NCI-H1436 (cell line): ENCODE results near the gene CNTN5.
A peak's percentile ranks its signal among the peaks of the same experiment; 100 is the strongest.

ENCODE experiments used
- DNase-seq: peaks from one replicate; lab custom pipeline; 2025; lab: John Stamatoyannopoulos, UW

CNTN5 gene

DNA sequence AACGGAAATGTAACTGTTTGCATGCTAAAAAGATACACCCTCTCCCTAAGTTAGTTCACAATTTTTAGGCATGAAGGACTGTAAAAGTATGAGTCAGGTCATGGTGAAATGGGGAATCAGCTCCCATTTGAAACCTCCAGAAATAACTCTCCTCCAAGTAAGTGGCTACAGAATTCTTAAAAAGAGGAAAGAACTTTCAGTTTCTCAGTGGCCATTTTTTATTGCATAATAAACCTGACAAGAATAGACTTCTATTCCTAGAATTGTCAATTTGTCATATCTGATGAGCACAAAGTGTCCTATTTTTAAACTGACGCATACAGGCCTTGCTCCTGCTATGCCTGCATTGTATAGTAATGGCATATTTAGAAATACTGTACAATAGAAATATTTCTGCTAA lies 612.2 kb downstream of the CNTN5 start:
- DNase-seq: no peak

- DNase-seq: no peak
Observed at GRCh38 chr11:99634581-99634980, 613.8 kb downstream of the CNTN5 start.

- no peak for DNase-seq
Observed at GRCh38 chr11:99638073-99638553, 617.4 kb downstream of the CNTN5 start.

- DNase-seq: no peak
Observed at GRCh38 chr11:99640671-99641070, 619.9 kb downstream of the CNTN5 start.

GRCh38 chr11:99645934-99646333 lies 625.2 kb downstream of the CNTN5 start:
- DNase-seq: no peak

- DNase-seq: no peak
Observed at GRCh38 chr11:99670067-99670676, 649.4 kb downstream of the CNTN5 start.

- DNase-seq: no peak
Observed at GRCh38 chr11:99671808-99672409, 651.2 kb downstream of the CNTN5 start.

DNA sequence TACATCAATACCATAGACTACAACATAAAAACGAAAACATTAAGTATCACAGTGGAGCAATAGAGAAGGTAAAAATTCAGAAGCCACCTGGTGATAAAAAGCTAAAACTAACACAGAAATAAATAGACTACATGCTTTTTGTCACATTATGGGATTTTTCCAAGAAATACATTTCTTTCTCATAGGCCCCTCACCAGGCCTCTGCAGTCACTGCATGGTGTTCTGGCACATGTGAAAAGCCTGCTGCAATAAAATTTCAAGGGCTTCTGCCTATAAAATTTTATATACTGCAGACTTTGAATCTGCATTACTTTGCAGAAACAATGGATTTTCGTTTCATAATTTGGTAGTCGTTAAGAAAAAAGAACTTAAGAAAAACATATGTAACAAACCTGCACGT lies 655.5 kb downstream of the CNTN5 start:
- DNase-seq: no peak

DNA sequence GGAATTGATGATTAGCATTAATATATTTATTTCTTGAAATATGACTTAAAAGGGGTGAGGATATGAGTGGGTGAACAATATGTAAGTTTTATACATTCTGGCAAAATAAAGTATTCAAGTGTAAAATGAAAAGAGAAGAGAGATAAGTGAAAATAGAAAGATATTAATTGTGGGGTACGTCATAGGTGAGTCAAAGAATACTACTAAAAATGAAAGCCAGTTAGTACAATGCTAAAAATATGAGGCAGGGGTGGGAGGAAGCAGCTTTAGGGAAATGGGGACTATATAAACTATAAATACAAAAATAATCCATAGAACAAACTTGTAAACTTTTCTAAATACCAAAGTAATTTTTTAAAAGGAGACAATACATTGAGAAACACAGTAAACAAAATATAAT lies 661.4 kb downstream of the CNTN5 start:
- no peak for DNase-seq

- no peak for DNase-seq
Observed at GRCh38 chr11:99682646-99683045, 661.9 kb downstream of the CNTN5 start.

DNA sequence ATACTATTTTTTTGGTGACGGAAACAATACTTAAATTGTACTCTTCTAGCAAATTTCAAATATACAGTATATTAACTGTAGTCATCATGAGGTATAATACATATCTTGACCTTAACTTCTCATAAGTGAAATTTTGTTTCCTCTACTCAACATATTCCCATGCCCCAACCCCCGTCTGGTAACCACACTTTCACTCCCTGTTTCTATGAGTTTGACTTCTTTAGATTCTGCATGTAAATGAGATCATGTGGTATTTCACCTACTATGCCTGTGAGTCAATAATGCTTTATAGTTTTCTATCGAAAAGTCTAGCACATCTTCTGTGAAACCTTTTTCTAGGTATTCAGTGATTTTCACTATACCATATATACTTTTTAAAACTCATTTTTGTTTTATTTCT lies 663.2 kb downstream of the CNTN5 start:
- DNase-seq: no peak

GRCh38 chr11:99686838-99687237 lies 666.1 kb downstream of the CNTN5 start:
- DNase-seq: no peak

DNA sequence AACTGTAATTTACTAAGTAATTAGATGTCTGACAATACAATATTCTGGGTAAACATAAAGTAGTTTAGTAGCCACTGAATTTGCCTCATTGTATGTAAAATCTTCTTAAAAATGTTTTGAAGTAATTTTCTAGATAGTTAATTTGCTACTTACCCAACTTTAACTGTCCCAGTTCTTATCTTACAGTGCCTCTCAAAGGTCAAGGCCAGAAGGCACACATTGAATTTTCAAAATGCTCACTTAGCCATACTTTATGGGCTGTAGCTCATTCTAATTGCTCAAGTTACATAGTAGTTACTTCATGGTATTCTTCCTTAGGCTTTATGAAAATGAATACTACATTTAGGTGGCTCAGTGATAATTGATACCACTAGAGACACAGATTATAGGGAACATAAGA lies 666.6 kb downstream of the CNTN5 start:
- DNase-seq: no peak

DNA sequence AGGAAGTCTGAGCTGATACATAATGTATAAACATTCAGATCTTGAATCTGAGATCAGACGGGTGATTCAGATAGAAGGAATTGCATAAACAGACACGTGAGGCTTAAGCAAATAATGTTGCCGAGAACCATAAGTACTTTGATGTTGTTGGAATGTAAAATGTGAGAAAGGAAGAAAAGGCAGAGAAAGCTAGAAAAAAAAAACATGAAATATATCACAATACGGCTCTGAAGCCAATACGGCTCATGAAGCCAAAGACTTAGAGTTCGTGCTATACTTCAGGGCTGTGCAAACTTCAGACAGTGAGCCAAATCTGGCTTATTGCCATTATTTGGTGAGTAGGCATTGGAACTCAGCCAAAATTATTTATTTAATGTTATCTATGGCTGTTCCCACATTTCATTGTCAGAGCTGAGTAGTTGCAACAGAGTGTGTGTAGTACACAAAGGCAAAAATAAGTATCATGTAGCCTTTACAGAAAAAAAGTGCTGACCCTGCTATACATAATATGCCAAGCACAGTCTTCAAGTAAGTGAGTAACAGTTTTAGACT lies 673.3 kb downstream of the CNTN5 start:
- no peak for DNase-seq

- DNase-seq: no peak
Observed at GRCh38 chr11:99695106-99695505, 674.4 kb downstream of the CNTN5 start.

- no peak for DNase-seq
Observed at GRCh38 chr11:99706848-99707247, 686.1 kb downstream of the CNTN5 start.

DNA sequence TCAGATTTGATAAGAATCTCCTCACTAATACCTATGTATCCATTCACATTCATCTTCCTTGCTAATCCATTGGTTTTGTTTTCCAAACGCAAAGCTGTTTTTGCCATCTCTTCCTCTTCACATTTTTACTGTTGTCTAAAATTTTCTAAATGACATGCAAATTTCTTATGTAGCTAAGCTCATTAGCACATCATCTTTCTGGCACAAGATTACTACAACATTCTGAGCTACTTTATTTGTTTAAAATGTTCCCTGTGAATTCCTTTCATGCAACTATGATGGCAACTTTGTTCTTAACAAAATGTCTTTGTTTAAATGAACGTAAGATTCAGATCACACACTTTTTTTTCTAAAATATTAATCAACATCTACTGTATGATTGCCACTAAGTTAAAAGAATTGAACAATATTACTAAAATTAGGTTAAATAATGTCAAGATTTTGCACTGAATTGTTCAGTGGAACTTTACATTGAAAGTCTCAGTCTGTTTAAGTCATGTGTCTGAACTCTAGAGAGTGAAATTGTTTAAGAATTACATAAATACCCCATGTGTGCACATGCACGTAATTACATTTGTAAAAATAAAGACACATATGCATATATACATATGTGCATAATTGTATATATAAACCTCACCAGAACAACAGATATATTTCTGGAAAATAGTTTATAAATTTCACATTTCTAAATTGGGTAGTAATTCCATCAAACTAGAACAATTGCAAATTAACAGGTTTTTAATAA lies 688.4 kb downstream of the CNTN5 start:
- no peak for DNase-seq

- no peak for DNase-seq
Observed at GRCh38 chr11:99716302-99716701, 695.6 kb downstream of the CNTN5 start.

GRCh38 chr11:99718291-99718690 lies 697.5 kb downstream of the CNTN5 start:
- DNase-seq: no peak

- DNase-seq: peak; percentile 1
Observed at GRCh38 chr11:99739464-99740089, 718.8 kb downstream of the CNTN5 start.

- no peak for DNase-seq
Observed at GRCh38 chr11:99742501-99742900, 721.8 kb downstream of the CNTN5 start.

DNA sequence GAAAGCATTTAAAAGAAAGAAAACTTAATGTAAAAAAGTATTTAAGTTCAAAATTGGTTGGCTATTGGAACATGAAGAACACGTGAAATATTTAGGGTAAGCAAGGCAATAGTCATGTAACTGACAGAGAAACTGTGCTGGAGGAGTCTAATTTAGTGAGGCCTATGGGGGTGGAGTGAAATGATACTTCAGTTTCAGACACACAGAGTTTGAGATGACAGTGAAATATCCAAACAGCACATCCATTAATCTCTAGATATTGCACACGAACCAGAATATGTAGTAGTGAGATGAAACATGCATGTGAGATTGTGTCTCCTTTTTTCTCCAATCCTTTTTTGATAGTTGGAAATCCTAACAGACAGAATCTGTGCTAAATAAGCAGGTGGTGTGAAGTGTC lies 739.0 kb downstream of the CNTN5 start:
- DNase-seq: no peak

DNA sequence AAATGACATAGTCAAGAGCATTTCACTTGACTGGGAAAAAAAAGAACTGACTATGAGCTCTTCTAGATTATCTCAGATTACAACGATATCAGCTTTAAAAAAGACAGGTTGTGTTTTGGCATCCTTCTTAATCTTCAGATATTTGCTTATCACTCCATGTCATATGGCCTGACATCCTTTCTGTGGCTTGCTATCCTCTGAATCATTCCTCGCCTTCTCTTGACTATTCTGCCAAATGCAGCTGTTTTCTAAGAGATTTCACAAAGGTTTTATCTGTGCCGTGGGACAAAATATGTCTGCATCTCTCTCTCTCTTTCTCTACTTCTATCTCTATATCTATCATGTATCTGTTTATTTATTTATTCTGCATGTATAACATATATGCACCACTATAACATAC lies 746.1 kb downstream of the CNTN5 start:
- no peak for DNase-seq
